Measurements from ENCODE around the gene EGFL8.

DNA sequence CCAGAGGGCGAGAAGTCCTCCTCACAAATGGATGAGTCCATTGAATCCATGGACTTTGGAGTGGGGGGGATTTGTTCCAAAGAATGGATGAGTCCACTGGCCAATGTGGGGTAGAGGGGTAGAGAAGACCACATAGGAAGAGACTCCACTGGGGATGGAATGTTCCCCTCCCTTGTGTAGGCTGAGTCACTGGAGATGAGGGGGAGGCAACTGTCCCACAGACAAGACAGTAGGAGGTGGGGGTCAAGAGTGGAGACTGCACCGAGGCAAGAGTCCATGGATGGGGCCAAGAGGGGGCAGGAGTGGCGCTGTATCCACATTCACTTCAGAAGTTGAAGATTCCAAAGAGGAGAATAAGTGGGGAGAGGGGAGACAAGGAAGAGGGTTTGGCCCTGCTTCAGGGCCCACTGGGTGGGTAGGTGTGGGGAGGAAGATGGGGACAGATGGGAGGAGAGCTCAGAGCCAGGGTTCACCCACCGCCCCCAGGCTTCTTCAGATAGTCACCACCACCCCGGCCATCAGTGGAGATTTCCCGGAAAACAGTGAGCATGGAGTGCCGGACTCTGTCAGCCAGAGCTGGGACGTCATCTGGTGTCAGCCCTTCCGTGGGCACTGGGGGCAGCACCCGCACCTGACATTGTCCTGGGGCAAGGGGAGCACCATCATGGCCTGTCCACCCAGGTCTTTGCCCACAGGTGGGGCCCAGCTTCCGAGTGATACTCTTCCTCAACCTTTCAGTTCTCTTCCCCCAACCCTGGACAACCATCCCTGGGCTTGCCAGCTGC is 4.6 kb downstream of the EGFL8 start:
- TF ChIP-seq, protein P1, sequence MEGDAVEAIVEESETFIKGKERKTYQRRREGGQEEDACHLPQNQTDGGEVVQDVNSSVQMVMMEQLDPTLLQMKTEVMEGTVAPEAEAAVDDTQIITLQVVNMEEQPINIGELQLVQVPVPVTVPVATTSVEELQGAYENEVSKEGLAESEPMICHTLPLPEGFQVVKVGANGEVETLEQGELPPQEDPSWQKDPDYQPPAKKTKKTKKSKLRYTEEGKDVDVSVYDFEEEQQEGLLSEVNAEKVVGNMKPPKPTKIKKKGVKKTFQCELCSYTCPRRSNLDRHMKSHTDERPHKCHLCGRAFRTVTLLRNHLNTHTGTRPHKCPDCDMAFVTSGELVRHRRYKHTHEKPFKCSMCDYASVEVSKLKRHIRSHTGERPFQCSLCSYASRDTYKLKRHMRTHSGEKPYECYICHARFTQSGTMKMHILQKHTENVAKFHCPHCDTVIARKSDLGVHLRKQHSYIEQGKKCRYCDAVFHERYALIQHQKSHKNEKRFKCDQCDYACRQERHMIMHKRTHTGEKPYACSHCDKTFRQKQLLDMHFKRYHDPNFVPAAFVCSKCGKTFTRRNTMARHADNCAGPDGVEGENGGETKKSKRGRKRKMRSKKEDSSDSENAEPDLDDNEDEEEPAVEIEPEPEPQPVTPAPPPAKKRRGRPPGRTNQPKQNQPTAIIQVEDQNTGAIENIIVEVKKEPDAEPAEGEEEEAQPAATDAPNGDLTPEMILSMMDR (IDR thresholded peaks at IDR 0.05): no peak
- TF ChIP-seq POLR2A (IDR thresholded peaks at IDR 0.05): no peak
